NCI-H524 treated with DMSO at 0.1 percent for 48 hours (cell line): ENCODE results near the gene CALB2.
A peak's percentile ranks its signal among the peaks of the same experiment; 100 is the strongest.

Experiments
- DNase-seq: peaks from one replicate; lab custom pipeline; 2025; lab: John Stamatoyannopoulos, UW

The CALB2 gene

GRCh38 chr16:71426069-71426879, 67.8 kb downstream of the CALB2 start:
- DNase-seq: peak; percentile 90

- DNase-seq: no peak
Measured at GRCh38 chr16:71426880-71427615, 68.5 kb downstream of the CALB2 start.

- DNase-seq: no peak
Measured at GRCh38 chr16:71428385-71428784, 69.9 kb downstream of the CALB2 start.

- DNase-seq: no peak
Measured at GRCh38 chr16:71428883-71429282, 70.4 kb downstream of the CALB2 start.

GRCh38 chr16:71429581-71429980, 71.1 kb downstream of the CALB2 start:
- no peak for DNase-seq

- no peak for DNase-seq
Measured at GRCh38 chr16:71430744-71431143, 72.2 kb downstream of the CALB2 start.

GRCh38 chr16:71431176-71431575, 72.7 kb downstream of the CALB2 start:
- no peak for DNase-seq

GRCh38 chr16:71431991-71432390, 73.5 kb downstream of the CALB2 start:
- DNase-seq: no peak

- no peak for DNase-seq
Measured at GRCh38 chr16:71432906-71433305, 74.4 kb downstream of the CALB2 start.

GRCh38 chr16:71436473-71436872, 78.0 kb downstream of the CALB2 start:
- no peak for DNase-seq

- DNase-seq: no peak
Measured at GRCh38 chr16:71439523-71439922, 81.0 kb downstream of the CALB2 start.
